ENCODE measurements around the gene GLT8D2.

Gene GLT8D2

GRCh38 chr12:104079024-104079423 is 29.0 kb upstream of the GLT8D2 start:
- no peak overlapping the region for H3K4me2 ChIP-seq (ENCODE audit: low read length)
- H4K91ac ChIP-seq (ENCODE audit: low read depth, low read length), result no peak overlapping the region
- H2BK120ac ChIP-seq (ENCODE audit: insufficient read depth, low read length, poor library complexity), result no peak overlapping the region
- peaks cover 4 to 5% of the 10 kb centered on the region in 2 experiments for H3K36me3 ChIP-seq (ENCODE audit: control insufficient read depth in 1 of 2, insufficient read depth in 2 of 2, low read length in 2 of 2)
- DNase-seq, result no peak
- no peak overlapping the region for H4K12ac ChIP-seq (ENCODE audit: low read depth, low read length)
- no peaks in the 10 kb centered on the region for H3K79me2 ChIP-seq (ENCODE audit: control insufficient read depth, insufficient read depth, low read length, poor library complexity)
- no peaks in the 10 kb centered on the region for H3K4me1 ChIP-seq (ENCODE audit: control insufficient read depth in 1 of 2, insufficient read depth in 2 of 2, low read length in 2 of 2)
- no peak overlapping the region for H3K18ac ChIP-seq (ENCODE audit: low read length)
- no peak overlapping the region for H3K23ac ChIP-seq (ENCODE audit: low read length)
- no peak overlapping the region for H2AFZ ChIP-seq (ENCODE audit: insufficient read depth, low read length, poor library complexity)
- no peak overlapping the region for H2AK5ac ChIP-seq (ENCODE audit: low read length)
- no peak overlapping the region for H3K27ac ChIP-seq (ENCODE audit: low read depth, low read length)
- H3K79me1 ChIP-seq (ENCODE audit: low read length), result no peaks in the 10 kb centered on the region
- no peak overlapping the region for H3K14ac ChIP-seq (ENCODE audit: low read length)
- H2BK5ac ChIP-seq (ENCODE audit: low read depth, low read length, poor library complexity), result no peak overlapping the region
- no peak overlapping the region for H3K4ac ChIP-seq (ENCODE audit: low read depth, low read length)
- H4K8ac ChIP-seq (ENCODE audit: low read depth, low read length), result no peak overlapping the region
- no peaks in the 10 kb centered on the region for H3K27me3 ChIP-seq (ENCODE audit: insufficient read depth, low read length)
- no CpG with 5 or more reads among the region's 1 CpG for WGBS (ENCODE audit: extremely low coverage, insufficient coverage, insufficient read length)
- H2BK12ac ChIP-seq (ENCODE audit: low read length), result no peak overlapping the region
- no peaks in the 10 kb centered on the region for H3K9me3 ChIP-seq (ENCODE audit: insufficient read depth, low read depth, low read length)
- H3K9ac ChIP-seq (ENCODE audit: low read length), result no peak overlapping the region
- H3K4me3 ChIP-seq (ENCODE audit: low read depth, low read length), result no peak overlapping the region

GRCh38 chr12:104073699-104074098 is 23.7 kb upstream of the GLT8D2 start:
- Histone ChIP-seq H4K8ac (ENCODE audit: low read depth, low read length) (no peak overlapping the region), H3K18ac (ENCODE audit: low read length) (no peak overlapping the region), H3K27ac (ENCODE audit: low read depth, low read length) (no peak overlapping the region), H3K79me1 (ENCODE audit: low read length) (no peaks in the 10 kb centered on the region), H3K4me2 (ENCODE audit: low read length) (no peak overlapping the region), H2AFZ (ENCODE audit: insufficient read depth, low read length, poor library complexity) (no peak overlapping the region), H3K4me3 (ENCODE audit: low read depth, low read length) (no peak overlapping the region), H3K23ac (ENCODE audit: low read length) (no peak overlapping the region), H4K12ac (ENCODE audit: low read depth, low read length) (no peak overlapping the region), H2BK120ac (ENCODE audit: insufficient read depth, low read length, poor library complexity) (no peak overlapping the region), H2BK5ac (ENCODE audit: low read depth, low read length, poor library complexity) (no peak overlapping the region), H3K4me1 (ENCODE audit: control insufficient read depth in 1 of 2, insufficient read depth in 2 of 2, low read length in 2 of 2) (no peaks in the 10 kb centered on the region), H3K14ac (ENCODE audit: low read length) (no peak overlapping the region), H3K36me3 (ENCODE audit: control insufficient read depth in 1 of 2, insufficient read depth in 2 of 2, low read length in 2 of 2) (peaks cover 3 to 7% of the 10 kb centered on the region in 2 experiments), H3K79me2 (ENCODE audit: control insufficient read depth, insufficient read depth, low read length, poor library complexity) (no peaks in the 10 kb centered on the region), H3K9ac (ENCODE audit: low read length) (no peak overlapping the region), H3K9me3 (ENCODE audit: insufficient read depth, low read depth, low read length) (no peaks in the 10 kb centered on the region), H2BK12ac (ENCODE audit: low read length) (no peak overlapping the region), H3K4ac (ENCODE audit: low read depth, low read length) (no peak overlapping the region), H2AK5ac (ENCODE audit: low read length) (no peak overlapping the region), H3K27me3 (ENCODE audit: insufficient read depth, low read length) (no peaks in the 10 kb centered on the region), H4K91ac (ENCODE audit: low read depth, low read length) (no peak overlapping the region)
- no peak for DNase-seq
- no CpG with 5 or more reads among the region's 1 CpG for WGBS (ENCODE audit: extremely low coverage, insufficient coverage, insufficient read length)

GRCh38 chr12:104072099-104072498 is 22.1 kb upstream of the GLT8D2 start:
- no peak overlapping the region for H2AFZ ChIP-seq (ENCODE audit: insufficient read depth, low read length, poor library complexity)
- no peaks in the 10 kb centered on the region for H3K79me1 ChIP-seq (ENCODE audit: low read length)
- no peak overlapping the region for H2BK12ac ChIP-seq (ENCODE audit: low read length)
- H2AK5ac ChIP-seq (ENCODE audit: low read length), result no peak overlapping the region
- H3K23ac ChIP-seq (ENCODE audit: low read length), result no peak overlapping the region
- no peak overlapping the region for H3K4ac ChIP-seq (ENCODE audit: low read depth, low read length)
- H3K9ac ChIP-seq (ENCODE audit: low read length), result no peak overlapping the region
- no peak overlapping the region for H2BK120ac ChIP-seq (ENCODE audit: insufficient read depth, low read length, poor library complexity)
- no CpG with 5 or more reads among the region's 2 CpGs for WGBS (ENCODE audit: extremely low coverage, insufficient coverage, insufficient read length)
- H3K27ac ChIP-seq (ENCODE audit: low read depth, low read length), result no peak overlapping the region
- no peak overlapping the region for H3K4me2 ChIP-seq (ENCODE audit: low read length)
- H3K14ac ChIP-seq (ENCODE audit: low read length), result no peak overlapping the region
- H4K8ac ChIP-seq (ENCODE audit: low read depth, low read length), result no peak overlapping the region
- no peak for DNase-seq
- H3K18ac ChIP-seq (ENCODE audit: low read length), result no peak overlapping the region
- H2BK5ac ChIP-seq (ENCODE audit: low read depth, low read length, poor library complexity), result no peak overlapping the region
- H4K91ac ChIP-seq (ENCODE audit: low read depth, low read length), result no peak overlapping the region
- H4K12ac ChIP-seq (ENCODE audit: low read depth, low read length), result no peak overlapping the region
- H3K9me3 ChIP-seq (ENCODE audit: insufficient read depth, low read depth, low read length), result no peaks in the 10 kb centered on the region
- no peaks in the 10 kb centered on the region for H3K4me1 ChIP-seq (ENCODE audit: control insufficient read depth in 1 of 2, insufficient read depth in 2 of 2, low read length in 2 of 2)
- no peak overlapping the region for H3K4me3 ChIP-seq (ENCODE audit: low read depth, low read length)
- H3K27me3 ChIP-seq (ENCODE audit: insufficient read depth, low read length), result no peaks in the 10 kb centered on the region
- H3K36me3 ChIP-seq (ENCODE audit: control insufficient read depth in 1 of 2, insufficient read depth in 2 of 2, low read length in 2 of 2), result peaks cover 1 to 7% of the 10 kb centered on the region in 2 experiments
- no peaks in the 10 kb centered on the region for H3K79me2 ChIP-seq (ENCODE audit: control insufficient read depth, insufficient read depth, low read length, poor library complexity)

GRCh38 chr12:104064842-104065427 is 14.9 kb upstream of the GLT8D2 start:
- peaks cover 0 to 2% of the 10 kb centered on the region in 2 experiments for H3K4me1 ChIP-seq (ENCODE audit: control insufficient read depth in 1 of 2, insufficient read depth in 2 of 2, low read length in 2 of 2)
- no CpG with 5 or more reads among the region's 41 CpGs for WGBS (ENCODE audit: extremely low coverage, insufficient coverage, insufficient read length)
- no peaks in the 10 kb centered on the region for H3K9me3 ChIP-seq (ENCODE audit: insufficient read depth, low read depth, low read length)

More at GRCh38 chr12:104064842-104065427, 14.9 kb upstream of the GLT8D2 start:
- H3K9ac ChIP-seq (ENCODE audit: low read length), result peak overlapping the region; percentile 93
- peak overlapping the region; percentile 83 for H3K18ac ChIP-seq (ENCODE audit: low read length)
- no peak overlapping the region for H2AK5ac ChIP-seq (ENCODE audit: low read length)
- H4K12ac ChIP-seq (ENCODE audit: low read depth, low read length), result no peak overlapping the region
- H3K14ac ChIP-seq (ENCODE audit: low read length), result peak overlapping the region; percentile 65
- H3K36me3 ChIP-seq (ENCODE audit: control insufficient read depth in 1 of 2, insufficient read depth in 2 of 2, low read length in 2 of 2), result peaks cover 0 to 2% of the 10 kb centered on the region in 2 experiments
- H3K79me2 ChIP-seq (ENCODE audit: control insufficient read depth, insufficient read depth, low read length, poor library complexity), result peaks cover 5% of the 10 kb centered on the region
- H3K4ac ChIP-seq (ENCODE audit: low read depth, low read length), result no peak overlapping the region
- peak overlapping the region; percentile 99 for H3K4me3 ChIP-seq (ENCODE audit: low read depth, low read length)
- H3K27ac ChIP-seq (ENCODE audit: low read depth, low read length), result no peak overlapping the region
- H2AFZ ChIP-seq (ENCODE audit: insufficient read depth, low read length, poor library complexity), result peak overlapping the region; percentile 81
- H2BK12ac ChIP-seq (ENCODE audit: low read length), result no peak overlapping the region
- peaks cover 11% of the 10 kb centered on the region for H3K79me1 ChIP-seq (ENCODE audit: low read length)
- no peaks in the 10 kb centered on the region for H3K27me3 ChIP-seq (ENCODE audit: insufficient read depth, low read length)
- H4K8ac ChIP-seq (ENCODE audit: low read depth, low read length), result peak overlapping the region; percentile 92
- peak overlapping the region; percentile 88 for H3K4me2 ChIP-seq (ENCODE audit: low read length)
- H2BK120ac ChIP-seq (ENCODE audit: insufficient read depth, low read length, poor library complexity), result no peak overlapping the region
- H2BK5ac ChIP-seq (ENCODE audit: low read depth, low read length, poor library complexity), result no peak overlapping the region
- H3K23ac ChIP-seq (ENCODE audit: low read length), result no peak overlapping the region
- DNase-seq, result peak; percentile 6 to 9
- peak overlapping the region; percentile 78 for H4K91ac ChIP-seq (ENCODE audit: low read depth, low read length)
